Smooth muscle cell (in vitro differentiated cells): ENCODE measurements around the gene NT5DC3. TPM values are rescaled to one million over a fixed set of nuclear protein-coding genes. Genes with fewer than 3 reads are reported as not detected.

Experiments used
- DNase-seq: peaks from one replicate; lab custom pipeline; 2025; ENCODE audit not compliant: unreplicated experiment; lab: John Stamatoyannopoulos, UW
- H2AFZ ChIP-seq: fragments of 200-600 bp; sonication (generic); 2 replicates; pipeline ENCODE4 v1.6.0; 2016; ENCODE audit warnings: antibody characterized with exemption, low read depth, mild to moderate bottlenecking
- H3F3A ChIP-seq: fragments of 200-600 bp; sonication (generic); 2 replicates; pipeline ENCODE4 v1.6.0; 2017; ENCODE audit warnings: antibody characterized with exemption, low read depth
- H3K27ac ChIP-seq: fragments of 200-600 bp; sonication (generic); 2 replicates; pipeline ENCODE4 v1.5.1; 2016; ENCODE audit warnings: low read depth, mild to moderate bottlenecking
- H3K27me3 ChIP-seq: fragments of 200-600 bp; sonication (generic); 2 replicates; pipeline ENCODE4 v1.6.1; 2016; ENCODE audit warnings: low read depth, mild to moderate bottlenecking
- H3K36me3 ChIP-seq: fragments of 200-600 bp; sonication (generic); 2 replicates; pipeline ENCODE4 v1.5.1; 2016; ENCODE audit warnings: low read depth
- H3K4me1 ChIP-seq: fragments of 200-600 bp; sonication (generic); 2 replicates; pipeline ENCODE4 v1.5.1; 2016; ENCODE audit warnings: low read depth
- H3K4me2 ChIP-seq: fragments of 200-600 bp; sonication (generic); 2 replicates; pipeline ENCODE4 v1.6.0; 2016; ENCODE audit warnings: mild to moderate bottlenecking
- H3K4me3 ChIP-seq: fragments of 200-600 bp; sonication (generic); 2 replicates; pipeline ENCODE4 v1.5.1; 2016; ENCODE audit warnings: mild to moderate bottlenecking
- H3K79me2 ChIP-seq: fragments of 200-600 bp; sonication (generic); 2 replicates; pipeline ENCODE4 v1.6.0; 2016; ENCODE audit warnings: low read depth, mild to moderate bottlenecking
- H3K9ac ChIP-seq: fragments of 200-600 bp; sonication (generic); 2 replicates; pipeline ENCODE4 v1.6.0; 2016; ENCODE audit warnings: low read depth
- H3K9me3 ChIP-seq: fragments of 200-600 bp; sonication (generic); replicated peaks from 2 replicates; pipeline ENCODE4 v1.5.1; 2016; ENCODE audit warnings: low read depth
- H4K20me1 ChIP-seq: fragments of 200-600 bp; sonication (generic); 2 replicates; pipeline ENCODE4 v1.6.0; 2016; ENCODE audit warnings: low read depth
- CTCF ChIP-seq: fragments of 200-600 bp; sonication (generic); IDR thresholded peaks from 2 replicates; pipeline ENCODE4 v1.5.1; 2017; ENCODE audit warnings: borderline replicate concordance, mild to moderate bottlenecking, antibody characterized with exemption; ENCODE audit not compliant: insufficient read depth, poor library complexity, severe bottlenecking
- WGBS: methylation state at CpG from one replicate; pipeline ENCODE4 v1.1.7; 2016; ENCODE audit warnings: low lambda C conversion rate; 5-methylcytosine and 5-hydroxymethylcytosine counted together
- polyA plus RNA-seq: library from polyadenylated mRNA; unstranded; fragments of >200 nt; fragmentation: Nextera tagmentation; extraction: Ambion mirVana; gene quantifications from 2 replicates; pipeline ENCODE4 v1.2.1, GENCODE V29; 2016
- total RNA-seq: library from RNA; depleted of rRNA; stranded (reverse); fragments of >200 nt; gene quantifications from 2 replicates; pipeline ENCODE4 v1.2.3, GENCODE V29; 2014

The NT5DC3 gene
- total and polyA plus RNA-seq, 2 experiments from 2014 or later = 0.57 to 1.4 TPM

DNA sequence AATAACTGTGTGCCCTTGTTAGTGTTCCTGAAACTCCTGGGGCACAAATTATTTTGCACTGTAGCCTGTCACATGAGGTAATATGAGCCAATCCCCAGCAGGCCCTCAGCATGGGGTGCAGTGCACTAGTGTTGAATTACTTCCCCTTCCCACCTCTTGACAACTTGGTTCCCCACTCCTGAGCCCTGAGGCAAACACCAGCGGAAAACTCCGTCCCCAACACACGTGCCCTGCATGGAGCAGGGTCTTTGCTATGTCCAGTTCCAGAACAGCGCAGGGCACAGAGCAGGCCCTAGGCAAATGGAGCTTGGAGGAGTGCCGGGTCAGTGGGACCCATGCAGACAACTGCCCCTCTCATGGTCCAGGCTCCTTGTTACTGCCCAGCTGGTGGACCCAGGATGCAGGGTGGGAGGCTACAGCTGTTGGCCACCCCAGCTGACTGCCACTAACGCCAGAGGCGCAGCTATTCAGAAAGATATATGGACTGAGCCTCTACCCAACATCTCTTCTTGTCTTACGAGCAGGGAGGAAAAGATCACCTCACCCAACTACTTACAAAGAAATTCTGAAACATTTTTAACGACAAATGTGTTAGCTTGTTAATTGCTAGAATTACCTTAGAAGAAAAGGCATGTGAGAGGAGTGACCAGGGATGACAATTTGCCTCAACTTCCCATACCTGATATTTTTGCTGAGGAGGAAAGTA is 71.6 kb downstream of the NT5DC3 start:
- Histone ChIP-seq H3K9me3 (no peaks in the 10 kb centered on the region), H3K9ac (no peak overlapping the region), H3F3A (no peaks in the 10 kb centered on the region), H3K36me3 (no peaks in the 10 kb centered on the region), H3K79me2 (no peaks in the 10 kb centered on the region), H3K4me2 (no peak overlapping the region), H3K27me3 (no peaks in the 10 kb centered on the region), H3K4me3 (no peak overlapping the region), H2AFZ (no peak overlapping the region), H4K20me1 (no peaks in the 10 kb centered on the region), H3K27ac (no peak overlapping the region), H3K4me1 (peaks cover 3% of the 10 kb centered on the region)
- WGBS = 95% methylated on average over 9 of the region's 9 CpGs
- TF ChIP-seq CTCF = no peak
- no peak for DNase-seq

GRCh38 chr12:103768467-103769123 is 72.4 kb downstream of the NT5DC3 start:
- 91% methylated on average over 7 of the region's 8 CpGs for whole genome bisulfite sequencing
- Histone ChIP-seq H4K20me1 (no peaks in the 10 kb centered on the region), H3K4me1 (no peaks in the 10 kb centered on the region)

DNA sequence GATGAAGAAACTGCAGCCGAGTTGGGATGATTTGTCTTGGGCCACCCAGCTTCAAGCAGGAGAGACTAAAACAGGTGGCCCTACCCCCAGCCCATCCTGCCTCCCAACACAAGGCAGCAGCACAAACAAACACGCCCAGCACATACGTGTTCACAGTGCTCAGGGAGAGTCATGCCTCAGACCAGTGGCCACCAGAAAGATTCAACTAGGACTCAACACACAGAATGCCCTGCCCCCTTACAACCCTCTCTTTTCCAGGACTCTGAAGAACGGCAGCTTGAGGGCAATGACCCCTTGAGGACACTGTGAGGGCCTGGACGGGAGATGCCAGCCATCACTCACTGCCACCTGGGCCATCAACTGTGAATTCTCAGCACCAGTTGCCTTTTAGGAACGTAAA is 75.0 kb downstream of the NT5DC3 start:
- no peaks in the 10 kb centered on the region for H3K4me1 ChIP-seq
- no peaks in the 10 kb centered on the region for H3K9me3 ChIP-seq
- no peak overlapping the region for H3K27ac ChIP-seq
- no peaks in the 10 kb centered on the region for H3K27me3 ChIP-seq
- no peaks in the 10 kb centered on the region for H3K79me2 ChIP-seq
- no peaks in the 10 kb centered on the region for H3F3A ChIP-seq
- H2AFZ ChIP-seq = no peak overlapping the region
- no peak overlapping the region for H3K4me2 ChIP-seq
- H3K9ac ChIP-seq = no peak overlapping the region
- H4K20me1 ChIP-seq = no peaks in the 10 kb centered on the region
- no peak for DNase-seq
- no peaks in the 10 kb centered on the region for H3K36me3 ChIP-seq
- no peak for TF ChIP-seq CTCF
- 88% methylated on average over 6 of the region's 6 CpGs for WGBS
- no peak overlapping the region for H3K4me3 ChIP-seq

More at GRCh38 chr12:103768467-103769123, 72.4 kb downstream of the NT5DC3 start:
- DNase-seq = no peak
- Histone ChIP-seq H3K27me3 (no peaks in the 10 kb centered on the region), H3K4me3 (no peak overlapping the region), H3K4me2 (no peak overlapping the region), H3K79me2 (no peaks in the 10 kb centered on the region), H2AFZ (no peak overlapping the region), H3K36me3 (no peaks in the 10 kb centered on the region), H3K9me3 (no peaks in the 10 kb centered on the region), H3K27ac (no peak overlapping the region), H3K9ac (no peak overlapping the region), H3F3A (no peaks in the 10 kb centered on the region)
- no peak for TF ChIP-seq CTCF

DNA sequence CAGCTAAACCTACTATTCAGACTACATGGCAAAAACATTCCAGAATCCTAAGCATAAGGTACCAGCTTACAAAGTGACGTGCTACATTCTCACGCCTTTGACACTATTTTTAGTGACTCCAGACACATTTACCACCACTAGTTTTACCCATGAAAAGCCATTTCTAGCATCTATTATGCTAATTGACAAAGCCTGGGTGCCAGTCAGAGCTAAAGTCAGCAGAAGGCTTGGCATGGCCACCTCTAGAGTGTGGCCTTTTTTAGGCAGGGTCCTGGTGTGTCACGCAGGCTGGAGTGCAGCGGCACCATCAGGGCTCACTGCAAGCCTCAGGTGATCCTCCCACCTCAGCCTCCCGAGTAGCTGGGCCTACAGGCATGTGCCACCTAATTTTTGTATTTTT is 75.7 kb downstream of the NT5DC3 start:
- WGBS = 92% methylated on average over 5 of the region's 5 CpGs
- no peak overlapping the region for H3K27ac ChIP-seq
- no peak overlapping the region for H2AFZ ChIP-seq
- H3K9me3 ChIP-seq = no peaks in the 10 kb centered on the region
- H3K36me3 ChIP-seq = no peaks in the 10 kb centered on the region
- DNase-seq = no peak
- no peaks in the 10 kb centered on the region for H3F3A ChIP-seq
- no peaks in the 10 kb centered on the region for H3K27me3 ChIP-seq
- no peaks in the 10 kb centered on the region for H4K20me1 ChIP-seq
- no peak overlapping the region for H3K4me2 ChIP-seq
- no peak overlapping the region for H3K4me3 ChIP-seq
- no peak for TF ChIP-seq CTCF
- H3K79me2 ChIP-seq = no peaks in the 10 kb centered on the region
- H3K9ac ChIP-seq = no peak overlapping the region
- no peaks in the 10 kb centered on the region for H3K4me1 ChIP-seq
